Medulla oblongata (tissue), 1 donor: Measurements from ENCODE around the gene GTF2H2C.
"Not testable (repeated sequence)": the region's sequence is repeated elsewhere in the genome, so short reads cannot be mapped to it uniquely, and the experiment has no call there.

ENCODE experiments used
- DNase-seq: peaks from one replicate; pipeline ENCODE4 v3.0.0-alpha.2; 2015; ENCODE audit errors: extremely low spot score

GTF2H2C gene

GRCh38 chr5:69566172-69566571 is 6.2 kb downstream of the GTF2H2C start:
- not testable (repeated sequence) for DNase-seq

GRCh38 chr5:69568072-69568471 is 8.1 kb downstream of the GTF2H2C start:
- DNase-seq, result not testable (repeated sequence)

GRCh38 chr5:69583356-69583755 is 23.4 kb downstream of the GTF2H2C start:
- not testable (repeated sequence) for DNase-seq

GRCh38 chr5:69596114-69596840 is 36.3 kb downstream of the GTF2H2C start:
- DNase-seq, result not testable (repeated sequence)

- not testable (repeated sequence) for DNase-seq
These were observed 42.0 kb downstream of the GTF2H2C start for GRCh38 chr5:69601947-69602346.

DNA sequence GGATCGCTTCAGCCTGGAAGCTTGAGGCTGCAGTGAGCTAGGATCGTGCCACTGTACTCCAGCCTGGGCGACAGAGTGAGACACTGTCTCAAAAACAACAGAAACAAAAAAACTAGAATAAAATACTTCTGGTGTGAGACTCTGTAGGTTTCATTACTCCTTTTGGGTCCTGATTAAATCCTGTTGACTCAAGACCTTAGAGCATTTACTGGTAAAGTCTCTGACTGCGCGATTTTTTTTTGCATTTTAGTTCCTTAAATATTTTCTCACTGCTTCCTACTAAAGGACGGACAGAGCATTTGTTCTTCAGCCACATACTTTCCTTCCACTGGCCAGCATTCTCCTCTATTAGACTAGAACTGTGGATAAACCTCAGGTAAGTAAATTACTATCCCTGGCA is 46.8 kb downstream of the GTF2H2C start:
- not testable (repeated sequence) for DNase-seq

DNA sequence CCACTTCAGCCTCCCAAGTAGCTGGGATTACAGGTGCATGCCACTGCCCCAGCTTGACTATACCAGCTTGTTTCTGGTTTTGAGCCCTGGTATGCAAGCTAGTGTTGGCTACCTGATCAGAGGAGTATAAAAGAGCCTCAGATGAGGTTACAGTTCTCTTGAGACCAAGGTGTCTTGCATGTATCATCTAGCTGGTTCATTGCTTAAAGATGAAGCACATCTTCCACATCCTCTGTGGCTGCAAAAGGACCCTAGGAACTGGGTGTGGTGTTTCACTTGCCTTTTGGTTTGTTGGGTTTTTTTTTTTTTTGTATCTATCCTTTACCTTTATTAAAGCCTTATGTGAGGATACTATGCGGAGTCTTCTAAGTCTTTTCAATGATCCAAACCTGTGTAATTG is 47.8 kb downstream of the GTF2H2C start:
- not testable (repeated sequence) for DNase-seq

DNA sequence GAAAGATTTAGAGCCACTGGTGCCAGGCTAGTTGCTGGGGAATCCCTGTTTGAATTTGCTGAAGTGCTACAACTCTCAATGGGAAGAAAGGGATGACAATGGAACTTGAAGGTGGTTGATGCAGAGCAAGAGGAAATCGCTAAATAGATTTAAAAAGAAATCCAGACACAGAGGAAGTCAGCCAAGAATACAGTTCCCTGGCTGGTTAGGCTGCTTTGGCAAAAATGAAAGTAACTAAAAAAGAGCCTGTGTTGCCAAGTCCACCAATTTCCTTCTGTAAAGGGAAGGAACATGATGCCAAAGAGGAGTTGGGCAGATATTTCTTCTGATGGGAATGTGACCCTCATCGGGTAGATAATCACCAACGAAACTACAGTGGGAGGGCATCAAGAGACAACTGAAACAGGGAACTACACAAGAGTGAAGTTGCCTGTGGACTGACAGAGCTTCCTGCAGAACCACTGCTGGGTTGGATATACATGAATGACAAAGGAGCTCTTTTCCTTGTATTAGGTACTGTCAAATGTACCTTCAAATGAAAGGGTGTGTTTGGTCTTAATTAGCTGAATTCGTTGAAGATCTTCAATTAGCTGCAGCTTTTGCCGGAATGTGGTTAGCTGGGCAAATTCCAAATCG is 49.0 kb downstream of the GTF2H2C start:
- not testable (repeated sequence) for DNase-seq

DNA sequence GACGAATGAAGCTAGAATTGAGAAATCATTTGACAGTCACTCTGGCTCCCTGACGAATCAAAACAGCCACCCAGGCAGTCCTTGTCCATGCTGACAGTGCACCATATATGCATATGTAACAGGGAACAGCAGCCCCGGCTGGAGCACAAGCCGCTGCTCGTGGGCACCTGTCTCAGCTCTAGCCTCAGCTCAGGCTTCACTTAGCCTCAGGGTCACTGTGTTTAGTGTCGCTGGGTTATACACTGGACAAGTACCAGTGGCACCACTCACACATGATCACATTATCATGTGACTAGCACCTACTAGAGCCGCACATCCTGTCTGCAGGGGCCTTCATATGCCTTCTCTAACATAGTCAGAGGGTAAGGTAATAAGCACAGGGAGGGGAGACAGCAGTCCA is 54.9 kb downstream of the GTF2H2C start:
- not testable (repeated sequence) for DNase-seq

- not testable (repeated sequence) for DNase-seq
These were observed 71.9 kb downstream of the GTF2H2C start for GRCh38 chr5:69631879-69632278.
